Activated T-cell treated with anti-CD3 and anti-CD28 coated beads, Interleukin-2, amount 50 U/mL, for 72 hours (primary cell): ENCODE data around the gene ZCCHC17. TPM values are rescaled to one million over a fixed set of nuclear protein-coding genes. Genes with fewer than 3 reads are reported as not detected.
"Not testable (repeated sequence)": the region's sequence is repeated elsewhere in the genome, so short reads cannot be mapped to it uniquely, and the experiment has no call there.

Source experiments
- ATAC-seq, 2 donors: fragments of 150-1000 bp; cut with Tn5 transposase; replicated peaks in 1 of 2; 2 replicates each; pipeline ENCODE4 v1.10.0; 2021; ENCODE audit warnings: moderate library complexity in 2 of 2, mild to moderate bottlenecking in 1 of 2
- DNase-seq, 2 donors: peaks; one replicate each; pipeline ENCODE4 v3.0.0; 2021 to 2022; ENCODE audit warnings: mixed read lengths in 1 of 2
- H3K27ac Mint-ChIP-seq: one replicate; pipeline ENCODE4 v1.8.0; 2022; ENCODE audit warnings: mild to moderate bottlenecking, moderate library complexity, mixed read lengths
- H3K27me3 Mint-ChIP-seq: one replicate; pipeline ENCODE4 v1.8.0; 2022; ENCODE audit warnings: low read depth, mixed read lengths
- H3K36me3 Mint-ChIP-seq, 2 donors: one replicate each; pipeline ENCODE4 v1.8.0; 2022; ENCODE audit warnings: mixed read lengths in 2 of 2, mild to moderate bottlenecking in 1 of 2; ENCODE audit not compliant: insufficient read depth in 2 of 2
- H3K4me1 Mint-ChIP-seq: one replicate; pipeline ENCODE4 v1.8.0; 2022; ENCODE audit warnings: low read depth, mixed read lengths
- H3K4me3 Mint-ChIP-seq, 2 donors: one replicate each; pipeline ENCODE4 v1.8.0; 2022; ENCODE audit warnings: mild to moderate bottlenecking in 2 of 2, mixed read lengths in 2 of 2, moderate library complexity in 2 of 2
- H3K9me3 Mint-ChIP-seq, 2 donors: one replicate each; pipeline ENCODE4 v1.8.0; 2022; ENCODE audit warnings: mixed read lengths in 2 of 2
- total RNA-seq, 2 donors: library from RNA; stranded (reverse); gene quantifications; one replicate each; pipeline ENCODE4 v1.2.3, GENCODE V29; 2022

Gene ZCCHC17
- 10 to 100 TPM; 26.1 to 27.3 TPM for total RNA-seq

GRCh38 chr1:31296486-31297276 is at the start of gene ZCCHC17, which contains the start of gene SNRNP40:
TSS of gene ZCCHC17 (plus strand) at chr1:31297032. CDS start at chr1:31310099, 13,067 bp downstream.
TSS of gene SNRNP40 (minus strand) at chr1:31296788. CDS start at chr1:31296751, 37 bp downstream.
- Mint-ChIP-seq H3K4me1 (no peaks in the 10 kb centered on the region), H3K4me3 (no peak within 1 kb of the TSS), H3K27ac (no peak within 1 kb of the TSS), H3K9me3 (no peaks in the 10 kb centered on the region), H3K36me3 (peaks cover 3 to 23% of the 10 kb centered on the region in 2 donors), H3K27me3 (no peaks in the 10 kb centered on the region)
- DNase-seq: peak; percentile 91 to 96
- peak; percentile 98 for ATAC-seq

GRCh38 chr1:31248276-31248675 is 48.6 kb upstream of the ZCCHC17 start:
- Mint-ChIP-seq H3K36me3 (no peaks in the 10 kb centered on the region), H3K4me1 (no peaks in the 10 kb centered on the region), H3K9me3 (no peaks in the 10 kb centered on the region), H3K27ac (no peak overlapping the region), H3K27me3 (no peaks in the 10 kb centered on the region), H3K4me3 (no peak overlapping the region)
- no peak for DNase-seq
- no peak for ATAC-seq

DNA sequence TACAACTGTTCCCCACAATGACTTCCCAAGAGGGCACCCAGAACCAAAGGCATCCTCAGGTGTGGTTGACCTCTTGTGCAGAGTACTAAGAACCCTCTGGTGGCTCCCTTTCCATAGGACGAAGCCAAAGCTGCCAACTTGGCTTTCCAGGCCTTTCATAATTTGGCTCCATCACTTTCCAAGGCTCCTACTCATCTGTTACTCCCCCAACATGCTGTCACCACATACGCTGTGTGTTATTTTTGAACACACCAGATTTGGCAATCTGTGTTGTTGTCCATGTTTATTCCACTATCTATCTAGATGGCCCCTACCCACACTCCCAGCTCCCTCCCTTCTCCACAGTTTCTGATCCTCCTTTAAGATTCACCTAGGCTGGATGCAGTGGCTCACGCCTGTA is 47.0 kb upstream of the ZCCHC17 start:
- no peak for ATAC-seq
- DNase-seq: no peak
- Mint-ChIP-seq H3K4me3 (no peak overlapping the region), H3K27ac (no peak overlapping the region), H3K9me3 (no peaks in the 10 kb centered on the region), H3K4me1 (no peaks in the 10 kb centered on the region), H3K27me3 (no peaks in the 10 kb centered on the region), H3K36me3 (no peaks in the 10 kb centered on the region)

GRCh38 chr1:31257213-31257612 is 39.6 kb upstream of the ZCCHC17 start:
- no peak for ATAC-seq
- no peaks in the 10 kb centered on the region for H3K27me3 Mint-ChIP-seq
- H3K9me3 Mint-ChIP-seq: no peaks in the 10 kb centered on the region
- peaks cover 0 to 16% of the 10 kb centered on the region in 2 donors for H3K36me3 Mint-ChIP-seq
- no peaks in the 10 kb centered on the region for H3K4me1 Mint-ChIP-seq
- no peak overlapping the region for H3K4me3 Mint-ChIP-seq
- no peak for DNase-seq
- H3K27ac Mint-ChIP-seq: no peak overlapping the region

DNA sequence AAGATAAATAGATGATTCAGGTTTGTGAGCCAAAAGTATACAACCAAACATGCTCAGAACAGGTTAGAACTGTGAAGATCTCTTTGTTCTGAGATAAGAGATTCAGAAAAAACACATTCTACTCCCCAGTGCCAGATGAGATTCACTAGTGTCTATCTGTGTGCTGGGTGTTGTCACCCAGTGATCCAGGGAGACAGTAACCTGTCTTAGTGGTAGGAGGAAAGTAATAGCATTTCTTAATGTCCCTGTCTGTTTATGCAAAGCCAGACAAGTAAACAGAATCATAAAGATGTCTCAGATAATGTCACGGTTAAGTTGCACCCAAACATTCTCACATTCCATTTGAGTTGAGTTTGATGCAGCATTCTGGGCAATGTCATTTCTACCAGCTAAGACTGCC is 38.3 kb upstream of the ZCCHC17 start:
- H3K4me1 Mint-ChIP-seq: no peaks in the 10 kb centered on the region
- H3K4me3 Mint-ChIP-seq: no peak overlapping the region
- H3K27ac Mint-ChIP-seq: no peak overlapping the region
- no peaks in the 10 kb centered on the region for H3K27me3 Mint-ChIP-seq
- no peak for ATAC-seq
- peaks cover 0 to 18% of the 10 kb centered on the region in 2 donors for H3K36me3 Mint-ChIP-seq
- H3K9me3 Mint-ChIP-seq: no peaks in the 10 kb centered on the region
- no peak for DNase-seq

DNA sequence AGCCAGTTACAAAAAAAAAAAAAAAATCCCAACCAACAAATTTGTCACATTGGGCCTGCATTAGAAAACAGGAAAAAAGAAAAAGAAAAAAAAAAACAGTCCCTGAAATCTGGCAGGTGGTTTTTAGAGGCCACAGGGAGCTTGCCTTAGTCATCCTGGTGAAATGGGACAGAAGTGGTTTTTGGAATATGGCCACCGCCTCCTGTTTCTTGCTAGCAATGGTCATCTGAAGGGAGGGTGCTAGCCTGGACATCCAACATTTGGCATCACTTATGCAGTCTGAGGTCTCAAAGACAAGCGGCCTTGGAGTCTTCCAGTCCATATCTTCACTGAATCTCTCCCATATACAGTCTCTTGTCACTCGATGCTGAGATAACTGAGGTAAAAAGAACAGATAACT is 37.1 kb upstream of the ZCCHC17 start:
- ATAC-seq (no peak), DNase-seq (no peak)
- no peaks in the 10 kb centered on the region for H3K27me3 Mint-ChIP-seq
- no peaks in the 10 kb centered on the region for H3K9me3 Mint-ChIP-seq
- H3K4me1 Mint-ChIP-seq: no peaks in the 10 kb centered on the region
- H3K27ac Mint-ChIP-seq: no peak overlapping the region
- no peak overlapping the region for H3K4me3 Mint-ChIP-seq
- peaks cover 0 to 20% of the 10 kb centered on the region in 2 donors for H3K36me3 Mint-ChIP-seq

- no peak for ATAC-seq
- peaks cover 2 to 27% of the 10 kb centered on the region in 2 donors for H3K36me3 Mint-ChIP-seq
- DNase-seq: no peak
- H3K9me3 Mint-ChIP-seq: no peaks in the 10 kb centered on the region
- H3K27me3 Mint-ChIP-seq: no peaks in the 10 kb centered on the region
- H3K27ac Mint-ChIP-seq: no peak overlapping the region
- no peak overlapping the region for H3K4me3 Mint-ChIP-seq
- H3K4me1 Mint-ChIP-seq: no peaks in the 10 kb centered on the region
Observed at GRCh38 chr1:31261916-31262315, 34.9 kb upstream of the ZCCHC17 start.

DNA sequence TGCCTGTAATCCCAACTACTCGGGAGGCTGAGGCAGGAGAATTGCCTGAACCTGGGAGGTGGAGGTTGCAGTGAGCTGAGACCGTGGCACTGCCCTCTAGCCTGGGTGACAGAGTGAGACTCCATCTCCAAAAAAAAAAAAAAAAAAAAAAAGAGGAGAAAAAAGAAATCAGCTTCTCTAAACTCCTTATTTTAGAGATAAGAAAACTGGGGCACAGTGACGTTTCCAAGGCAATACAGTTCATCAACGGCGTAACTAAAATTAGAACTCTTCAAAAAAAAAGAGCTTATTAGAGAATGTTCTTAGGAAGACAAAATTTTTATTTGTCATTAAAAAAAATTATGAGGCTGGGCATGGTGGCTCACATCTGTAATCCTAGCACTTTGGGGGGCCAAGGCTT is 34.4 kb upstream of the ZCCHC17 start:
- not testable (repeated sequence) for H3K9me3 Mint-ChIP-seq, H3K27ac Mint-ChIP-seq, H3K4me1 Mint-ChIP-seq, H3K4me3 Mint-ChIP-seq, DNase-seq, H3K27me3 Mint-ChIP-seq, ATAC-seq
- H3K36me3 Mint-ChIP-seq: peaks cover 4 to 31% of the 10 kb centered on the region in 2 donors

DNA sequence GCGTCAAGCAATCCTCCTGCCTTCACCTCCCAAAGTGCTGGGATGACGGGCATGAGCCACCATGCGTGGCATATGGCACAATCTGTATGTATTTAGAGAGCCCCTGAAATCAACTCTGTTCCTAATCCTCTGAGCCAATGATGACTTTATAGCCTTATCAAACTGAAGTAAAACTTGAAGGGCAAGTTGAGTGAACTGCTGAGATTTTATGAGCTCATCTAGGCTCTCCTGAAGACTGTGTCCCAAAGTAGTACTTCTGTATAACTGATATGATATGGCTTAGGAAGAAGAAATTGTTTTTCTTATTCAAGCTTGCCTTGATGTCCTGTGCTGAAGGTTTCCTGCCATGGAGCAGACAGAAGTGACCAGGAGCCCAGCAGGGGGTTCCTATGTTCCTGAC is 33.4 kb upstream of the ZCCHC17 start:
- Mint-ChIP-seq H3K4me3 (no peak overlapping the region), H3K4me1 (no peaks in the 10 kb centered on the region), H3K36me3 (peaks cover 4 to 35% of the 10 kb centered on the region in 2 donors), H3K27me3 (no peaks in the 10 kb centered on the region), H3K9me3 (no peaks in the 10 kb centered on the region), H3K27ac (no peak overlapping the region)
- DNase-seq (no peak), ATAC-seq (no peak)

GRCh38 chr1:31264790-31265386 is 31.9 kb upstream of the ZCCHC17 start:
- peaks cover 4 to 32% of the 10 kb centered on the region in 2 donors for H3K36me3 Mint-ChIP-seq

DNA sequence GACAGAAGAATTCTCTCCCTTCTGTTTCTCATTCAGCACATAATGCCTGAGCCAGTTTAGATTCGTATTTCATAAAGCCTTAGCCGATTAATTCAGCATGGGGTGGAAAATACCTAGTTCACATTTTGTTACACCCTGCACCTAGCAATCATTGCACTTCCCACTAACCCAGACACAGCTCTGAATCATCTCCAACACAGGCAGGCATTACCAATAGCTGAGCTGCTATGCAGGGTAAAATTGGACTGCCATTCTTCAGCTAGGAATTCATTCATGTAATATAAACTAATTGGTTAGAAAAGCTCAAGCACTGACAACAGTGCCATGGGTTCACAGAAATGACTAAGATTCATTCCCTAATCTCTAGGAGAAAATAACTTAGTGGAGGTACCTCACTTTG is 30.3 kb upstream of the ZCCHC17 start:
- no peaks in the 10 kb centered on the region for H3K9me3 Mint-ChIP-seq
- ATAC-seq: no peak
- H3K27me3 Mint-ChIP-seq: no peaks in the 10 kb centered on the region
- H3K36me3 Mint-ChIP-seq: peaks cover 6 to 30% of the 10 kb centered on the region in 2 donors
- no peak overlapping the region for H3K27ac Mint-ChIP-seq
- H3K4me1 Mint-ChIP-seq: no peaks in the 10 kb centered on the region
- no peak overlapping the region for H3K4me3 Mint-ChIP-seq
- no peak for DNase-seq

More at GRCh38 chr1:31264790-31265386, 31.9 kb upstream of the ZCCHC17 start:
- Mint-ChIP-seq H3K9me3 (no peaks in the 10 kb centered on the region), H3K27ac (no peak overlapping the region), H3K27me3 (no peaks in the 10 kb centered on the region), H3K4me3 (no peak overlapping the region), H3K4me1 (no peaks in the 10 kb centered on the region)
- DNase-seq (no peak), ATAC-seq (no peak)

DNA sequence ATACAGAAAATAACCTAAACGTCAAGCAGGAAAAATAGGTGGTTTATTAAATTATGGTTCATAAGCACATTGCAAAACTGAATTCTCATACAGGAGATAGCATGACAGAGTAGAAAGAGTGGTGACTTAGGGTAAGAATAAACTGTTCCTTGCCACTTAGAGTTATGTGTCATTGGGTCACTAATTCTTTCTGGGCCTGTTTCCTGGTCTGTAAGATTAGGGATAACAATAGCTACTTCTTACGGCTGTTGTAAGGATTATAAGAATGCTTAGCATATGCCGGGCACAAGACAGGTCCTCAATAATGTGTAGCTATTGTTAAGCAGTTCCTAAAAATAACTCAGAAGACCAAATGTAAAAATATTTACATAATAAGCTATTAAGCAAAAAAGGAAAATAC is 24.5 kb upstream of the ZCCHC17 start:
- peaks cover 10% of the 10 kb centered on the region for H3K4me1 Mint-ChIP-seq
- H3K36me3 Mint-ChIP-seq: peaks cover 9 to 36% of the 10 kb centered on the region in 2 donors
- DNase-seq (no peak), ATAC-seq (no peak)
- peak overlapping the region; percentile 91 for H3K27ac Mint-ChIP-seq
- no peaks in the 10 kb centered on the region for H3K9me3 Mint-ChIP-seq
- no peak overlapping the region for H3K4me3 Mint-ChIP-seq
- no peaks in the 10 kb centered on the region for H3K27me3 Mint-ChIP-seq

- H3K4me3 Mint-ChIP-seq: no peak overlapping the region
Observed at GRCh38 chr1:31273619-31274018, 23.2 kb upstream of the ZCCHC17 start.

More at GRCh38 chr1:31273619-31274018, 23.2 kb upstream of the ZCCHC17 start:
- no peaks in the 10 kb centered on the region for H3K27me3 Mint-ChIP-seq
- ATAC-seq: no peak
- peaks cover 15% of the 10 kb centered on the region for H3K4me1 Mint-ChIP-seq
- peak overlapping the region; percentile 72 for H3K27ac Mint-ChIP-seq
- no peaks in the 10 kb centered on the region for H3K9me3 Mint-ChIP-seq
- no peak for DNase-seq
- H3K36me3 Mint-ChIP-seq: peaks cover 14 to 35% of the 10 kb centered on the region in 2 donors
